ENCODE results near the gene WFDC2.

Gene WFDC2, protein sequence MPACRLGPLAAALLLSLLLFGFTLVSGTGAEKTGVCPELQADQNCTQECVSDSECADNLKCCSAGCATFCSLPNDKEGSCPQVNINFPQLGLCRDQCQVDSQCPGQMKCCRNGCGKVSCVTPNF

DNA sequence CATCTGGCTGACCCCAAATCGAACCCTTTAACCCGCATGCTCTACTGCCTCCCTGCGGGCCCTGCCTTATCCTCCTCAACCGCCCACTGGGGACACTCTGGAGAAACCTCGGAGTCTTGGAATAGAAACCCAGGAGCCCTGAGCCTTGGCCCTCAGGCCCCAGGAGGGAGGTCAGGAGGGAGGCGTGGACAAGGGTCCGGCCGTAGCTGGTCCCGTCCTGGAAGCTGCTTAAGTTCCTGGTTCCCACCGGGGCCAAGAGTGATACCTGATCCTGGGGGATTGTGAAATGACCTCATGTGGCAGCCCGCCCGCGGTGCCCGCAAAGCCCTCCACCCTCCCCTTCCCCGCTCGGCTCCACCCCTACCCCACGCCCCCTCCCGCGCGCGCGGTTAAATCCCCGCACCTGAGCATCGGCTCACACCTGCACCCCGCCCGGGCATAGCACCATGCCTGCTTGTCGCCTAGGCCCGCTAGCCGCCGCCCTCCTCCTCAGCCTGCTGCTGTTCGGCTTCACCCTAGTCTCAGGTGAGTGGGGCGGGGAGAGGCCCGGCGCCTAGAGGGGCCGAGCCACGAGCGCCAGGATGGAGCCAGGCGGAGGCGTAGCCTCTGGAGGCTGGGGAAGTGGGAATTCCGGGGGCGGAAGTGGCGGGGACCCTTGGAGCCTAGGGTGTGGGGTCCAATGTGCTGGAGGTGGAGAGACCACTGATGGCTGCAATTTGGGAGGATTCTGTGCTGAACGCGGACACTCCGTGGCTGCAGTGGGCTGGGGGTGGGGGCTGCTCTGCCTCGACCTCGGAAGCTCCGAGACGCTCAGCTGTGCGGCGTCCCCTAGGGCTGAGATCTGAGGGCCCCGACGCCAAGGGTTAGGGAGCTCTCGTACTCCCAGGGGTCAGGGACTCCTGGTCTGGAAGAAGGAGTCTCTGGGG is at the start of gene WFDC2:
Gene WFDC2 (plus strand): TSS at position 418 of the 926 bp plus-strand sequence. CDS start 29 bp downstream, at position 447.
- Histone ChIP-seq H3K4me3 (ENCODE audit: low read length) (peak within 1 kb of the TSS; percentile 83), H3K36me3 (ENCODE audit: insufficient read depth, low read depth, low read length) (no peaks in the 10 kb centered on the region), H3K4me1 (ENCODE audit: insufficient read depth, low read length) (peaks cover 5% of the 10 kb centered on the region; the same call in 1 of the 2 replicates), H3K9ac (ENCODE audit: low read depth, low read length) (peak within 1 kb of the TSS; percentile 62; the same call in 1 of the 2 replicates), H3K27ac (ENCODE audit: low read length) (no peak within 1 kb of the TSS), H3K27me3 (ENCODE audit: insufficient read depth, low read length) (peaks cover 43% of the 10 kb centered on the region), H3K9me3 (ENCODE audit: insufficient read depth, low read depth, low read length) (no peaks in the 10 kb centered on the region)

- Histone ChIP-seq H3K27me3 (ENCODE audit: insufficient read depth, low read length) (no peaks in the 10 kb centered on the region), H3K9me3 (ENCODE audit: insufficient read depth, low read depth, low read length) (no peaks in the 10 kb centered on the region), H3K4me1 (ENCODE audit: insufficient read depth, low read length) (0 out of 2 replicates have a peak, but pooled peaks cover 3% of the 10 kb centered on the region), H3K4me3 (ENCODE audit: low read length) (no peak overlapping the region), H3K27ac (ENCODE audit: low read length) (no peak overlapping the region), H3K36me3 (ENCODE audit: insufficient read depth, low read depth, low read length) (peaks cover 61% of the 10 kb centered on the region), H3K9ac (ENCODE audit: low read depth, low read length) (no peak overlapping the region)
These were observed 49.4 kb upstream of the WFDC2 start for GRCh38 chr20:45420125-45420524.

DNA sequence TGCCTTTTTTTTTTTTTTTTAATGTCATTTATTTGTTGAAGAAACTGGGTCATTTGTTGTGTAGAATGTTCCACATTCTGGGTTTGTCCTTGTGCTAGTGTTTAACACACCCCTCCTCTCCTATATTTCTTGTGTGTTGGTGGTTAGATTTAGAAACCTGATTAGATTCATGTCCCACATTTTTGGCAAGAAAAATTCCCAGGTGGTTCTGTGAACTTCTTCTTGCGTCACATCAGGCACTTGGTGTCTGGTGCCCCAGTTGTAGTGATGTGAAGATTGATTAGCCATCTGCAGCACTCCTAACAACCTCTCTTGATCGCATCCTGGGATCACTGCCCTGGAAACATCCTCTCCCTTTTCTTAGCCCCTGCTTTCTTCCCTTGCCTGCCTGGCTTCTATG is 45.9 kb upstream of the WFDC2 start:
- H3K36me3 ChIP-seq (ENCODE audit: insufficient read depth, low read depth, low read length): peaks cover 64% of the 10 kb centered on the region
- no peak overlapping the region for H3K9ac ChIP-seq (ENCODE audit: low read depth, low read length)
- H3K4me1 ChIP-seq (ENCODE audit: insufficient read depth, low read length): no peaks in the 10 kb centered on the region
- H3K27me3 ChIP-seq (ENCODE audit: insufficient read depth, low read length): no peaks in the 10 kb centered on the region
- no peak overlapping the region for H3K27ac ChIP-seq (ENCODE audit: low read length)
- no peak overlapping the region for H3K4me3 ChIP-seq (ENCODE audit: low read length)
- H3K9me3 ChIP-seq (ENCODE audit: insufficient read depth, low read depth, low read length): no peaks in the 10 kb centered on the region

GRCh38 chr20:45425561-45425960 is 44.0 kb upstream of the WFDC2 start:
- H3K9ac ChIP-seq (ENCODE audit: low read depth, low read length): no peak overlapping the region
- no peaks in the 10 kb centered on the region for H3K4me1 ChIP-seq (ENCODE audit: insufficient read depth, low read length)
- H3K27ac ChIP-seq (ENCODE audit: low read length): no peak overlapping the region
- no peaks in the 10 kb centered on the region for H3K9me3 ChIP-seq (ENCODE audit: insufficient read depth, low read depth, low read length)
- no peak overlapping the region for H3K4me3 ChIP-seq (ENCODE audit: low read length)
- peaks cover 45% of the 10 kb centered on the region for H3K36me3 ChIP-seq (ENCODE audit: insufficient read depth, low read depth, low read length)
- no peaks in the 10 kb centered on the region for H3K27me3 ChIP-seq (ENCODE audit: insufficient read depth, low read length)

GRCh38 chr20:45426320-45427016 is 43.1 kb upstream of the WFDC2 start:
- Histone ChIP-seq H3K4me1 (ENCODE audit: insufficient read depth, low read length) (no peaks in the 10 kb centered on the region), H3K9ac (ENCODE audit: low read depth, low read length) (no peak overlapping the region), H3K27me3 (ENCODE audit: insufficient read depth, low read length) (no peaks in the 10 kb centered on the region), H3K27ac (ENCODE audit: low read length) (no peak overlapping the region), H3K4me3 (ENCODE audit: low read length) (no peak overlapping the region), H3K36me3 (ENCODE audit: insufficient read depth, low read depth, low read length) (peaks cover 36% of the 10 kb centered on the region), H3K9me3 (ENCODE audit: insufficient read depth, low read depth, low read length) (no peaks in the 10 kb centered on the region)

DNA sequence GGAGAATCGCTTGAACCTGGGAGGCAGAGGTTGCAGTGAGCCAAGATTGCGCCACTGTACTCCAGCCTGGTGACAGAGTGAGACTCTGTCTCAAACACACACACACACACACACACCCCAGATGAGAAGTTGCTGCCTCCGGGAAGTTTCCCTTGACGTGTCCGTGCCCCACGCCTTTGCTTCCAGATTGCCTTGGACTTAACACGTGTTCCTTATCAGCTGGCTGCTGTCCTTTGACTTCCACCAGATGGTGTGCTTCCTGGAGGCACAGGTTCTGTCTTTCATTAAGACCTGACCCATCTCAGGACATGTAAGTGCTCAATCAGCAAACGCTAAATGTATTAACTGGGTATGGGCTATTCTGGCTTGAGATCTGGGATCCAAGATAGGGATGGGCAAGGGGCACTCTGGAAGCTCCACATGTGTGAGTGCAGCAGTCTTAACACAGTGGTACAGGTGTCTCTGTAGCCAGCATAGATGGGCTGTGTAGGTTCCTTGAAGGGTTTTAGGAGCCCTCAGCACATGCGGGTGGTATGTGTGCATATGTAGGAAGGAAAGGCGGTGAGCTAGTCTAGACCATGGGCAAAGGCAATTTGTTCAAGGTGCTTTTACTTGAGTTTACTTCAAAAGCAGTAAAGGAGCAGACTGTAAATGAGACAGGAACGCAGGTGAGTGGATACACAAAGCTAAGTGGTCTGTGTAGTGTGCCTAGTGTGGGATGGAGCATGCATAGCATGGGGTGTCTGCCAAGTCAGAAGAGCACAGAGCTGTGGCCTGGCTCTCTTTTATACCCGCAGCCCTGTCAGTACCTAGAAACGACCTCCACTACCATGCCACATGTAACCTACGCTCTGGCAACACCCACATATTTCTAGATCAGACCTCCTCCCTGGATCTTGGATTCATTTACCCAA is 42.1 kb upstream of the WFDC2 start:
- H3K27ac ChIP-seq (ENCODE audit: low read length): no peak overlapping the region

DNA sequence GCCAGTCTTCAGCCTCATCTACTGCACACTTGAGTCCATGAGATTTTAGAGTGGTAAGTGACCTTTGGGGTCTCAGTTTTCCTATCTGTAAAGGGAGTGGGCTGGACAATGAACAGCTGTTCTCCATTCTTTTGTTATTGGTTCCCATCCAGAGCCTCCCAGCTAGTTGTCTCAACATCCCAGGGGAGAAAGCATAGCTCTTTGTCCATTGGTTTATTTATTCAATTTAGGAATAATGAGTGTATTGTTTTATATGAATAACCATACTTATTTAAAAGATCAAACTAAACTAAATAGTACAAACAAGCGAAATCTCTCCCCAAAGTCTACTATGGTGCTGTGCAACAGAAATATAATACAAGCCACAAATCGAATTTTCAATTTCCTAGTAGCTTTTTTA is 39.9 kb upstream of the WFDC2 start:
- H3K27me3 ChIP-seq (ENCODE audit: insufficient read depth, low read length): no peaks in the 10 kb centered on the region
- H3K4me3 ChIP-seq (ENCODE audit: low read length): no peak overlapping the region
- H3K36me3 ChIP-seq (ENCODE audit: insufficient read depth, low read depth, low read length): peaks cover 11% of the 10 kb centered on the region
- H3K9ac ChIP-seq (ENCODE audit: low read depth, low read length): no peak overlapping the region
- H3K9me3 ChIP-seq (ENCODE audit: insufficient read depth, low read depth, low read length): no peaks in the 10 kb centered on the region
- H3K27ac ChIP-seq (ENCODE audit: low read length): no peak overlapping the region
- peaks cover 5% of the 10 kb centered on the region; the same call in 1 of the 2 replicates for H3K4me1 ChIP-seq (ENCODE audit: insufficient read depth, low read length)

More for the DNA sequence above, 42.1 kb upstream of the WFDC2 start:
- Histone ChIP-seq H3K27me3 (ENCODE audit: insufficient read depth, low read length) (no peaks in the 10 kb centered on the region), H3K36me3 (ENCODE audit: insufficient read depth, low read depth, low read length) (peaks cover 27% of the 10 kb centered on the region), H3K9me3 (ENCODE audit: insufficient read depth, low read depth, low read length) (no peaks in the 10 kb centered on the region), H3K4me3 (ENCODE audit: low read length) (no peak overlapping the region), H3K4me1 (ENCODE audit: insufficient read depth, low read length) (no peaks in the 10 kb centered on the region), H3K9ac (ENCODE audit: low read depth, low read length) (no peak overlapping the region)

GRCh38 chr20:45432294-45432693 is 37.3 kb upstream of the WFDC2 start:
- no peak overlapping the region for H3K4me3 ChIP-seq (ENCODE audit: low read length)
- no peaks in the 10 kb centered on the region for H3K36me3 ChIP-seq (ENCODE audit: insufficient read depth, low read depth, low read length)
- peaks cover 9% of the 10 kb centered on the region for H3K27me3 ChIP-seq (ENCODE audit: insufficient read depth, low read length)
- H3K9me3 ChIP-seq (ENCODE audit: insufficient read depth, low read depth, low read length): no peaks in the 10 kb centered on the region
- H3K9ac ChIP-seq (ENCODE audit: low read depth, low read length): no peak overlapping the region
- no peak overlapping the region for H3K27ac ChIP-seq (ENCODE audit: low read length)
- peaks cover 5% of the 10 kb centered on the region; the same call in 1 of the 2 replicates for H3K4me1 ChIP-seq (ENCODE audit: insufficient read depth, low read length)

DNA sequence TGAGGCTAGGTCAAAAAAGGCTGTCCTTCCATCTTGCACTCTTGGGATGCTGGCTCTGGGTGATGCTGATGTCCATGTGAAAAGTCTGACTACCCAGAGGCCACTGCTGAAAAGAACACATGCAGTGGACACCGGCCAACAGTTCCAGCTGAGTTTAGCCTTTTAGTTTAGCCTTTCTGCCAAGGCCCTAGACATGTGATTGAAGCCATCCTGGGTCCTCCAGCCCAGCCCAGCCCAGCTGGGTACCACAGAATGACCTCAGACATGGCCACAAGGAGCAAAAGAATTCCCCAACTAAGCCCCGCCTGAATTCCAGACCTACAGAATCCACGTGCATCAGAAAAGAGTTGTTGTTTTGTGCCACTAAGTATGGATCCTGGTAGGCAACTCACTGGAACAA is 36.2 kb upstream of the WFDC2 start:
- no peak overlapping the region for H3K4me3 ChIP-seq (ENCODE audit: low read length)
- H3K27ac ChIP-seq (ENCODE audit: low read length): no peak overlapping the region
- peaks cover 9% of the 10 kb centered on the region for H3K27me3 ChIP-seq (ENCODE audit: insufficient read depth, low read length)
- no peaks in the 10 kb centered on the region for H3K36me3 ChIP-seq (ENCODE audit: insufficient read depth, low read depth, low read length)
- H3K4me1 ChIP-seq (ENCODE audit: insufficient read depth, low read length): peaks cover 5% of the 10 kb centered on the region; the same call in 1 of the 2 replicates
- H3K9ac ChIP-seq (ENCODE audit: low read depth, low read length): no peak overlapping the region
- no peaks in the 10 kb centered on the region for H3K9me3 ChIP-seq (ENCODE audit: insufficient read depth, low read depth, low read length)

GRCh38 chr20:45433976-45434375 is 35.6 kb upstream of the WFDC2 start:
- Histone ChIP-seq H3K9me3 (ENCODE audit: insufficient read depth, low read depth, low read length) (no peaks in the 10 kb centered on the region), H3K27ac (ENCODE audit: low read length) (no peak overlapping the region), H3K27me3 (ENCODE audit: insufficient read depth, low read length) (peaks cover 9% of the 10 kb centered on the region), H3K36me3 (ENCODE audit: insufficient read depth, low read depth, low read length) (no peaks in the 10 kb centered on the region), H3K4me3 (ENCODE audit: low read length) (no peak overlapping the region), H3K9ac (ENCODE audit: low read depth, low read length) (no peak overlapping the region), H3K4me1 (ENCODE audit: insufficient read depth, low read length) (peaks cover 5% of the 10 kb centered on the region; the same call in 1 of the 2 replicates)
